22Rv1 (cell line): Measurements from ENCODE around the gene FREM2.

Experiments used
- ZFX ChIP-seq: fragments of 450-650 bp; IDR thresholded peaks from 2 replicates; pipeline ENCODE4 v1.6.1; 2017; ENCODE audit warnings: antibody characterized with exemption, borderline replicate concordance
- TF ChIP-seq, protein P1 (sequence below): fragments of 450-650 bp; IDR thresholded peaks from 2 replicates; pipeline ENCODE4 v1.5.1; 2017; ENCODE audit warnings: mild to moderate bottlenecking

DNA sequence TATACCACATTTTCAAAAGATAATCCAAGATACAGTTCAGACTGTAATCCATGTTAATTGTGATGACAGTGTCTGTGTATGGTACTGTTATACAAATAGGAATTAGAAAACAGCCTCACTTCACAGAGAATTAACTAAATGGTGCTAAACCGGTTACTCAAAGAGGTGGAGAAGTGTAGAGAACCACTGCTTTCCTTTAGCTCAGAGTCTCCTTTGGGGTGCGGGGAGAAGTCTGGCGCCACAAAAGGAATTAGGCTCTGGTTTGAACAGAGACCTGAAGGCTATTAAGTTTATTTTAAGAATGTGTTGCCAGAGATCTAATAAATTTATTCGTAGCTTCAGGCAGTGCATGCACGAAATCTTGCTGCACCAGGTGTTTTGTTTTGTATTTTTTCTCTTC, 65.8 kb downstream of the FREM2 start:
- TF ChIP-seq, protein P1, sequence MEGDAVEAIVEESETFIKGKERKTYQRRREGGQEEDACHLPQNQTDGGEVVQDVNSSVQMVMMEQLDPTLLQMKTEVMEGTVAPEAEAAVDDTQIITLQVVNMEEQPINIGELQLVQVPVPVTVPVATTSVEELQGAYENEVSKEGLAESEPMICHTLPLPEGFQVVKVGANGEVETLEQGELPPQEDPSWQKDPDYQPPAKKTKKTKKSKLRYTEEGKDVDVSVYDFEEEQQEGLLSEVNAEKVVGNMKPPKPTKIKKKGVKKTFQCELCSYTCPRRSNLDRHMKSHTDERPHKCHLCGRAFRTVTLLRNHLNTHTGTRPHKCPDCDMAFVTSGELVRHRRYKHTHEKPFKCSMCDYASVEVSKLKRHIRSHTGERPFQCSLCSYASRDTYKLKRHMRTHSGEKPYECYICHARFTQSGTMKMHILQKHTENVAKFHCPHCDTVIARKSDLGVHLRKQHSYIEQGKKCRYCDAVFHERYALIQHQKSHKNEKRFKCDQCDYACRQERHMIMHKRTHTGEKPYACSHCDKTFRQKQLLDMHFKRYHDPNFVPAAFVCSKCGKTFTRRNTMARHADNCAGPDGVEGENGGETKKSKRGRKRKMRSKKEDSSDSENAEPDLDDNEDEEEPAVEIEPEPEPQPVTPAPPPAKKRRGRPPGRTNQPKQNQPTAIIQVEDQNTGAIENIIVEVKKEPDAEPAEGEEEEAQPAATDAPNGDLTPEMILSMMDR: no peak
- TF ChIP-seq ZFX: no peak
